GM19328 (cell line): ENCODE results near the gene C20orf204.
"Not testable (repeated sequence)": the region's sequence is repeated elsewhere in the genome, so short reads cannot be mapped to it uniquely, and the experiment has no call there.

Source experiments
- ATAC-seq: cut with Tn5 transposase; IDR thresholded peaks from one replicate; pipeline ENCODE4 v1.9.1; 2021; ENCODE audit warnings: mild to moderate bottlenecking, moderate library complexity; ENCODE audit not compliant: unreplicated experiment

The C20orf204 gene

GRCh38 chr20:64081624-64081964 lies 45.6 kb downstream of the C20orf204 start:
- ATAC-seq: no peak

GRCh38 chr20:64082126-64082731 lies 46.2 kb downstream of the C20orf204 start:
- ATAC-seq: no peak

DNA sequence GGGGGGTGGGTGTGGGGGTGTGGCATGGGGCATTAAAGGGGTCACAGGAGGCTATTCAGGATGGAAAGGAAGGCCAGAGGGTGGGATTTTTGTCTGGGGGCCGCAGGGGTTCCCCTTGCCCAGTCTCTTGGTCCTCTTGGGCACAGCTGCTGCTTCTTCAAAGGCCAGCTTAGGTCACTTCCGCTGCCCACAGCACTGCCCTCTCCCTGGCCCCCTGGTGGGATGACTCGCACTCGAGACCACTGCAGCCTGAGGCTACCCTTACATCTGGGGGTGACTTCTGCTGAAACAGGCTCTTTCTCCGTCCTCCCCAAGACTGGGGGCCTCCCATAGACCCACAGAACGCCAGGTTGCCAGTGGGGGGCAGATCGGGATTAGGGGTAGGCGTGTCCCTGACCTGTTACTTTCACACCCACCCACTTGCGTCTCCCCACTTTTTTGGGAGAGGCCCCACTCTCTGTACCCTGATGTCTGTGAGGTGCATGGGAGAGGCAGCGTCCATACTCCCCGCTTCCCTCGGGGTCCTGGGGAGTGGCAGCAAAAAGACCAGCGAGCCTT lies 46.9 kb downstream of the C20orf204 start:
- no peak for ATAC-seq

GRCh38 chr20:64083378-64083803 lies 47.4 kb downstream of the C20orf204 start:
- no peak for ATAC-seq

DNA sequence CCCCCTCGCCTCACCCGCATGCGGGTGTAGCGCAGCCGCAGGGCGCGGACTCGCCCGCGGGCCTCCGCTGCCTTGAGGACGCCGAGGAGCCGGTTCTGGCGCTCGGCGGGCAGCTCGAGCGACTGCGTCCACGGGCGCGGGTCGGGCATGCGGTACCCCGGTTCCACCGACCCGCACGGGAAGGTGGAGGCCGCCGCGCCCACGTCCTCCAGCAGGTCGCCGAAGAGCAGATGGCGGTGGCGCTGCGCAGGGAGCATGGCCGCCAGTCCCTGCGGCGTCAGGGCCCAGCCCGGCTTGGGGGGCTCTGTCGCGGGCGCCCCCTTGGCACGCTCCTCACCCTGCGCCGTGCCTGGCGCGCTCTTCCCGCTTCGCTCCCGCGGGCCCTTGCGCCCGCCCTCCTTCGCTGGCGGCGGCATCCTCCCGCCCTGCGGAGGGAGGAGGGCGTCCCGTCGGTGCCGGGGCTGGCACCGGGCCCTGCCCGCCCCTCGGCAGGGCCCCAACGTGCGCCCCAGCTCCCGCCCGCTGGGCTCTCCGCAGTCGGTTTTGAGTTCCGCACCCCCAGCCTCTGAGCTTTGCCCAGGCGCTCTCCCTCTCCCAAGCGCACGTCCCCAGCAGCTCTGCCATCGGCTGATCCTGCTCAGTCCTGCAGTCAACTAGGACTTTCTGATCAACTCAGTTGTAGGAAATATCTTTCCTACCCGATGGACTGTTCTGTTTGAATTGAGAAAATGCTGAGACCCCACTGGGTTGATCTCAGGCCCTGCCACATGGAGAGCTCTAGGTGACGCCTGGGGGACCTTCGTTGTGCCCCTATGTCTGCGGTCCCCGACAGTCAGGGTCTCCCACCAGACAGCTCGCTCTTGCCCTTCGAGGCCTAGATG lies 48.1 kb downstream of the C20orf204 start, which contains the start of gene LKAAEAR1:
LKAAEAR1 (minus strand) TSS at position 595 of the 881 bp plus-strand sequence; CDS start at position 416, 179 bp downstream.
- ATAC-seq: no peak

- ATAC-seq: no peak
These were observed 48.7 kb downstream of the C20orf204 start for GRCh38 chr20:64084685-64085152.

DNA sequence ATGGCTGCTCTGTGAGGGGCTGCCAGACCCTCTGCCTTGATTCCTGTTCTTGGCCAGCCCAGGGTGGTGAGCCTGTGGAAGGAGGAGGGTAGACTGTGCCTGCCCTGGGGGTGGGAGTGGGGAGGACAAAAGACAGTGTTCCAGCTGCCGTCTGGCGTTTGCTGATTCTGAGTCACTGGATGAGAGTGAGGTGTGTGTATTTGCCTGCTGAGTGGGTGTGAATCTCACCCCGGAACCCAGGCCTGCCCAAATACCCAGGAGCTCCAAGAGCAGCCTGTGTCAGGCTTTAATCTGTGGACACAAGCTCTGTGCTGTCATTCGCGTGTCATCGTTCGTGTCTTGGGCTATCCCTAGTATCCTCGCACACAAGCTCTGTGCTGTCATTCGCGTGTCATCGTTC lies 50.8 kb downstream of the C20orf204 start:
- ATAC-seq: no peak

GRCh38 chr20:64087226-64087825 lies 51.3 kb downstream of the C20orf204 start:
- ATAC-seq: not testable (repeated sequence)

DNA sequence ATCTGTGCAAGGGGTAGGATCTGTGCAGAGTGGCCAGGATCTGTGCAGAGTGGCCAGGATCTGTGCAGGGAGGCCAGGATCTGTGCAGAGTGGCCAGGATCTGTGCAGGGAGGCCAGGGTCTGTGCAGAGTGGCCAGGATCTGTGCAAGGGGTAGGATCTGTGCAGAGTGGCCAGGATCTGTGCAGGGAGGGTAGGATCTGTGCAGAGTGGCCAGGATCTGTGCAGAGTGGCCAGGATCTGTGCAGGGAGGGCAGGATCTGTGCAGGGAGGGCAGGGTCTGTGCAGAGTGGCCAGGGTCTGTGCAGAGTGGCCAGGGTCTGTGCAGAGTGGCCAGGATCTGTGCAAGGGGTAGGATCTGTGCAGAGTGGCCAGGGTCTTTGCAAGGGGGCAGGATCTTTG lies 52.6 kb downstream of the C20orf204 start:
- not testable (repeated sequence) for ATAC-seq
